HFFc6 (cell line): ENCODE data around the gene LAMA2. TPM values are rescaled to one million over a fixed set of nuclear protein-coding genes. Genes with fewer than 3 reads are reported as not detected.
A peak's percentile ranks its signal among the peaks of the same experiment; 100 is the strongest.

Source experiments
- DNase-seq: peaks from one replicate; pipeline ENCODE4 v3.0.0-alpha.2; 2018
- H3K27ac Mint-ChIP-seq: 2 replicates; pipeline ENCODE4 v1.8.0; 2020; ENCODE audit warnings: mild to moderate bottlenecking, mixed read lengths
- H3K27me3 Mint-ChIP-seq: 2 replicates; pipeline ENCODE4 v1.8.0; 2021; ENCODE audit warnings: mild to moderate bottlenecking, moderate library complexity, mixed read lengths; ENCODE audit not compliant: insufficient read depth
- H3K36me3 Mint-ChIP-seq: 2 replicates; pipeline ENCODE4 v1.8.0; 2021; ENCODE audit warnings: low read depth, mixed read lengths
- H3K4me1 Mint-ChIP-seq: 2 replicates; pipeline ENCODE4 v1.8.0; 2020; ENCODE audit warnings: low read depth, mixed read lengths
- H3K4me3 Mint-ChIP-seq: 2 replicates; pipeline ENCODE4 v1.8.0; 2020; ENCODE audit warnings: mild to moderate bottlenecking, moderate library complexity, mixed read lengths
- H3K9me3 Mint-ChIP-seq: 2 replicates; pipeline ENCODE4 v1.8.0; 2020; ENCODE audit warnings: mild to moderate bottlenecking, mixed read lengths
- CTCF ChIP-seq: fragments of 200-600 bp; sonication (generic); IDR thresholded peaks from 2 replicates; pipeline ENCODE4 v1.5.0; 2021; ENCODE audit warnings: antibody characterized with exemption, mild to moderate bottlenecking
- total RNA-seq, 6 experiments: library from RNA; stranded (reverse); fragmentation: NEBNext Ultra II Directional; extraction: Animal tissue kit (Norgen Biotek cat#: 25700); gene quantifications; 2 replicates in 1 of 6; 3 replicates in 5 of 6; pipeline ENCODE4 v1.2.3, GENCODE V29; 2021

LAMA2 gene
- total RNA-seq, 6 experiments from 2014 or later: 8.2 to 14.3 (median 10.5) TPM

GRCh38 chr6:129215916-129216520 lies 333.1 kb downstream of the LAMA2 start:
- peak; percentile 23 for DNase-seq
- H3K4me3 Mint-ChIP-seq: no peak overlapping the region; the same call in 1 of the 2 replicates
- no peak for TF ChIP-seq CTCF
- H3K27me3 Mint-ChIP-seq: no peaks in the 10 kb centered on the region
- no peaks in the 10 kb centered on the region for H3K9me3 Mint-ChIP-seq
- peaks cover 40% of the 10 kb centered on the region for H3K4me1 Mint-ChIP-seq
- H3K27ac Mint-ChIP-seq: peak overlapping the region; percentile 36
- H3K36me3 Mint-ChIP-seq: no peaks in the 10 kb centered on the region

DNA sequence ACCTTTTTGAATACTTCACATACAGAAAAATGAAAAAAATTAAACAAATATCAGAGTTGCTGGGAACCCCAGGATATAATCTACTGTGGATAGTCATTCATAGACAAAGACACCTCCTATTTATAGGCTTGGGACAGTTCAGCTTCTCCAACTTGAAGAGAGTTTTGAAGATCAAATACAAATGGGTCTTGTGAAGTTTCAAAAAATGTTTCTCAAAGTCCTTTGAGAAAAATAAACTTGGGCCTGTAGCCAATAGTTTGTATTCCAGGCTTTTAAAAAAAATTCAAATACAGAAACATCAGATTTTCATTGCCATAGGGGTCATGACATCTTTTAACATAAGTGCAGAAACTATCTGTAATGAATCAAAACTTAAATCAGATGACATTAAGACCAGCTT lies 334.8 kb downstream of the LAMA2 start:
- no peak overlapping the region for H3K27ac Mint-ChIP-seq
- DNase-seq: no peak
- peaks cover under 1% of the 10 kb centered on the region; the same call in 1 of the 2 replicates for H3K9me3 Mint-ChIP-seq
- no peak overlapping the region for H3K4me3 Mint-ChIP-seq
- no peaks in the 10 kb centered on the region for H3K36me3 Mint-ChIP-seq
- no peaks in the 10 kb centered on the region for H3K27me3 Mint-ChIP-seq
- no peak for TF ChIP-seq CTCF
- H3K4me1 Mint-ChIP-seq: peaks cover 24% of the 10 kb centered on the region

GRCh38 chr6:129233458-129234134 lies 350.7 kb downstream of the LAMA2 start:
- H3K36me3 Mint-ChIP-seq: no peaks in the 10 kb centered on the region
- no peak for TF ChIP-seq CTCF
- H3K4me3 Mint-ChIP-seq: no peak overlapping the region
- H3K27ac Mint-ChIP-seq: no peak overlapping the region
- no peaks in the 10 kb centered on the region for H3K27me3 Mint-ChIP-seq
- H3K4me1 Mint-ChIP-seq: no peaks in the 10 kb centered on the region; the same call in 1 of the 2 replicates
- no peak for DNase-seq
- H3K9me3 Mint-ChIP-seq: no peaks in the 10 kb centered on the region

DNA sequence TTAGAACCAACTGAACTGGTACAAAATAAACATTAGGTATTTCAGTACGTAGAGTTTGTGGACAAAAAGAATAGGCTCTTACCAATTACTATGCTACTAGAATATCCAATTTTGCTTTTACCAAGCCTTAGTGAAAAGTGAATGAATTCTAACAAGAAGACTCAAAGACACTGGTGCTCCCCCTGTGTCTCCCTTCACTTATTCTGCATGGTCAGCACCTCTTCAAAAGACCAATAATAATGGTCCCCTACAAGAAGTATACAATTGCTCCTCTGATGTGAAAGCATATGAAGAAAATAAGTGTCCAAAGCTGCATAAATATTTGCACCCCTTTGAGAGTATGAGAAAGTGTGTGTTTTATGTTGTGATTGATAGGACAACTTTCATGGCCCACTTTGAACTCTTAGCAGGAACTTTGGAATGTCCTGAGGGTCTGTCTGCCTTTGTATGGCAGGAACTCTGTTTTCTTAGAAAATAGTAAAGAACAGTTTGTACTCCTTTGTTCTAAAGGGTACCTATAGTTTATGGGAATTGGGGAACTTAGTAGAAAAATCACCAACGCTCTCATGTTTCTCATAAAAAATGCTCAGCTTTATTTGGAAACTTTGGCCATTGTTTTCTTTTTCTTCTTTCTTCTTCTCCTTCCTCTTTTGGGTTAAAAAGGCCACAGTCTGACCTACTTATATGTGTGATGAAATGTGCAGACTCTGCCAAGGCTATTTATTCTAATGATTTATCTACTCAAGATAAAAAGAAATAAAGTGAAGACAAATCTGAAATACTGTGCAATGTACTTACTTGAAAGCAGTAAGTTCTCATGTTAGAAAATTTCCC lies 352.4 kb downstream of the LAMA2 start:
- Mint-ChIP-seq H3K27ac (no peak overlapping the region), H3K36me3 (no peaks in the 10 kb centered on the region), H3K4me1 (no peaks in the 10 kb centered on the region; the same call in 1 of the 2 replicates), H3K9me3 (no peaks in the 10 kb centered on the region), H3K27me3 (no peaks in the 10 kb centered on the region), H3K4me3 (no peak overlapping the region)
- no peak for DNase-seq
- TF ChIP-seq CTCF: no peak

DNA sequence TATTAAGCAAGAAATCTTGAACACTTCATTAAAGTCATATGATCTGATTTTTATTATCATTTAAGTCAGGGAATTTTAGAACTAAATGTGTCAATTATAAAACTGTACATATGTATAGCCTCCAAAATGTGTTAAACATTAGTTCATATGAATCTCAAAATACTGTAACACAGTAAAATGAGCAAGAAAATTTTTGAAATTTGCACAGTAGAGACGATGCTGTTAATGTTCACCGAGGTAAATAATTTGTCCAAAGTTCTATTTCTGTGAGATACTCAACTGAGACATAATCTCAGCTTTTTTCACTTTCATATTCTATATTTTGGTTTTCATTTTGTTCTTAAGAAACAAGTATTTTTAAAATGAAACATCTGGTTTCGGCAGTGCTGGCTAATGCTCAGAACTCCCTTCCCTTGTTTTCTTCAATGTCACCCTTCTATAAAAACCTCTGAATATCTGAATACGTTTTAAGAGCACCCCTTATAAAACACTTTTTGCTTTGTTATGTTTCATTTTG lies 353.1 kb downstream of the LAMA2 start:
- Mint-ChIP-seq H3K27ac (no peak overlapping the region), H3K4me1 (no peaks in the 10 kb centered on the region; the same call in 1 of the 2 replicates), H3K9me3 (no peaks in the 10 kb centered on the region), H3K27me3 (no peaks in the 10 kb centered on the region), H3K36me3 (no peaks in the 10 kb centered on the region), H3K4me3 (no peak overlapping the region)
- no peak for TF ChIP-seq CTCF
- no peak for DNase-seq
